ENCODE data around the gene POLD3.
"Not testable (repeated sequence)": the region's sequence is repeated elsewhere in the genome, so short reads cannot be mapped to it uniquely, and the experiment has no call there.

POLD3 gene

GRCh38 chr11:74639533-74639932 lies 47.2 kb downstream of the POLD3 start:
- DNase-seq = no peak

GRCh38 chr11:74641289-74641688 lies 48.9 kb downstream of the POLD3 start:
- no peak for DNase-seq

- no peak for DNase-seq
Observed at GRCh38 chr11:74641905-74642304, 49.5 kb downstream of the POLD3 start.

- no peak for DNase-seq
Observed at GRCh38 chr11:74642912-74643311, 50.5 kb downstream of the POLD3 start.

- no peak for DNase-seq
Observed at GRCh38 chr11:74644081-74644480, 51.7 kb downstream of the POLD3 start.

- DNase-seq = no peak
Observed at GRCh38 chr11:74646215-74646614, 53.8 kb downstream of the POLD3 start.

- no peak for DNase-seq
Observed at GRCh38 chr11:74646954-74647353, 54.6 kb downstream of the POLD3 start.

GRCh38 chr11:74647404-74647803 lies 55.0 kb downstream of the POLD3 start:
- no peak for DNase-seq

GRCh38 chr11:74647831-74648230 lies 55.4 kb downstream of the POLD3 start:
- DNase-seq = no peak

GRCh38 chr11:74648894-74649293 lies 56.5 kb downstream of the POLD3 start:
- no peak for DNase-seq

- DNase-seq = no peak
Observed at GRCh38 chr11:74650498-74650897, 58.1 kb downstream of the POLD3 start.

GRCh38 chr11:74654976-74655375 lies 62.6 kb downstream of the POLD3 start:
- no peak for DNase-seq

- DNase-seq = not testable (repeated sequence)
Observed at GRCh38 chr11:74659124-74659523, 66.7 kb downstream of the POLD3 start.

GRCh38 chr11:74662487-74663103 lies 70.2 kb downstream of the POLD3 start:
- no peak for DNase-seq

GRCh38 chr11:74663315-74663714 lies 70.9 kb downstream of the POLD3 start:
- no peak for DNase-seq

- no peak for DNase-seq
Observed at GRCh38 chr11:74669211-74670160, 77.1 kb downstream of the POLD3 start.

GRCh38 chr11:74670171-74670570 lies 77.8 kb downstream of the POLD3 start:
- DNase-seq = no peak

- DNase-seq = no peak
Observed at GRCh38 chr11:74671520-74672196, 79.3 kb downstream of the POLD3 start.

- DNase-seq = no peak
Observed at GRCh38 chr11:74672332-74672955, 80.1 kb downstream of the POLD3 start.

GRCh38 chr11:74672956-74673692 lies 80.7 kb downstream of the POLD3 start:
- no peak for DNase-seq

- no peak for DNase-seq
Observed at GRCh38 chr11:74673693-74674360, 81.4 kb downstream of the POLD3 start.

- DNase-seq = no peak
Observed at GRCh38 chr11:74675761-74676160, 83.4 kb downstream of the POLD3 start.
